ENCODE measurements around the gene PTPRN2. TPM values are rescaled to one million over a fixed set of nuclear protein-coding genes. Genes with fewer than 3 reads are reported as not detected.

PTPRN2 gene
- polyA plus RNA-seq, 3 donors, result 6.8 to 7.9 (median 7.2) TPM

- no peak for DNase-seq (ENCODE audit: low read depth in 3 of 3, low spot score in 2 of 3)
Observed at GRCh38 chr7:158075633-158076001, 512.0 kb downstream of the PTPRN2 start.

GRCh38 chr7:158074896-158075632 lies 512.6 kb downstream of the PTPRN2 start:
- DNase-seq (ENCODE audit: low read depth in 3 of 3, low spot score in 2 of 3), result no peak

GRCh38 chr7:158073845-158074840 lies 513.5 kb downstream of the PTPRN2 start:
- no peak for DNase-seq (ENCODE audit: low read depth in 3 of 3, low spot score in 2 of 3)

- no peak for DNase-seq (ENCODE audit: low read depth in 3 of 3, low spot score in 2 of 3)
Observed at GRCh38 chr7:158072991-158073730, 514.5 kb downstream of the PTPRN2 start.

GRCh38 chr7:158070222-158070920 lies 517.3 kb downstream of the PTPRN2 start:
- DNase-seq (ENCODE audit: low read depth in 3 of 3, low spot score in 2 of 3), result no peak

GRCh38 chr7:158068853-158069252 lies 518.8 kb downstream of the PTPRN2 start:
- no peak for DNase-seq (ENCODE audit: low read depth in 3 of 3, low spot score in 2 of 3)

GRCh38 chr7:158067931-158068482 lies 519.6 kb downstream of the PTPRN2 start:
- DNase-seq (ENCODE audit: low read depth in 3 of 3, low spot score in 2 of 3), result no peak

GRCh38 chr7:158067219-158067930 lies 520.2 kb downstream of the PTPRN2 start:
- DNase-seq (ENCODE audit: low read depth in 3 of 3, low spot score in 2 of 3), result no peak

GRCh38 chr7:158066085-158066484 lies 521.5 kb downstream of the PTPRN2 start:
- DNase-seq (ENCODE audit: low read depth in 3 of 3, low spot score in 2 of 3), result no peak

GRCh38 chr7:158065340-158065739 lies 522.3 kb downstream of the PTPRN2 start:
- no peak for DNase-seq (ENCODE audit: low read depth in 3 of 3, low spot score in 2 of 3)

GRCh38 chr7:158064631-158065030 lies 523.0 kb downstream of the PTPRN2 start:
- no peak for DNase-seq (ENCODE audit: low read depth in 3 of 3, low spot score in 2 of 3)

- DNase-seq (ENCODE audit: low read depth in 3 of 3, low spot score in 2 of 3), result no peak
Observed at GRCh38 chr7:158063850-158064610, 523.6 kb downstream of the PTPRN2 start.

- DNase-seq (ENCODE audit: low read depth in 3 of 3, low spot score in 2 of 3), result no peak
Observed at GRCh38 chr7:158062661-158063060, 525.0 kb downstream of the PTPRN2 start.

GRCh38 chr7:158061884-158062656 lies 525.6 kb downstream of the PTPRN2 start:
- DNase-seq (ENCODE audit: low read depth in 3 of 3, low spot score in 2 of 3), result no peak

- DNase-seq (ENCODE audit: low read depth in 3 of 3, low spot score in 2 of 3), result peak in 1 of 3 donors; percentile 16
Observed at GRCh38 chr7:158061026-158061630, 526.5 kb downstream of the PTPRN2 start.

- DNase-seq (ENCODE audit: low read depth in 3 of 3, low spot score in 2 of 3), result no peak
Observed at GRCh38 chr7:158060216-158060615, 527.4 kb downstream of the PTPRN2 start.

- no peak for DNase-seq (ENCODE audit: low read depth in 3 of 3, low spot score in 2 of 3)
Observed at GRCh38 chr7:158057446-158057845, 530.2 kb downstream of the PTPRN2 start.

Data from right renal cortex interstitium (tissue), 3 donors.